ENCODE data around the gene MGAT3. TPM values are rescaled to one million over a fixed set of nuclear protein-coding genes. Genes with fewer than 3 reads are reported as not detected.

Gene MGAT3
- total RNA-seq, 2 experiments from 2014 or later, result 0.17 TPM; not detected in 1

DNA sequence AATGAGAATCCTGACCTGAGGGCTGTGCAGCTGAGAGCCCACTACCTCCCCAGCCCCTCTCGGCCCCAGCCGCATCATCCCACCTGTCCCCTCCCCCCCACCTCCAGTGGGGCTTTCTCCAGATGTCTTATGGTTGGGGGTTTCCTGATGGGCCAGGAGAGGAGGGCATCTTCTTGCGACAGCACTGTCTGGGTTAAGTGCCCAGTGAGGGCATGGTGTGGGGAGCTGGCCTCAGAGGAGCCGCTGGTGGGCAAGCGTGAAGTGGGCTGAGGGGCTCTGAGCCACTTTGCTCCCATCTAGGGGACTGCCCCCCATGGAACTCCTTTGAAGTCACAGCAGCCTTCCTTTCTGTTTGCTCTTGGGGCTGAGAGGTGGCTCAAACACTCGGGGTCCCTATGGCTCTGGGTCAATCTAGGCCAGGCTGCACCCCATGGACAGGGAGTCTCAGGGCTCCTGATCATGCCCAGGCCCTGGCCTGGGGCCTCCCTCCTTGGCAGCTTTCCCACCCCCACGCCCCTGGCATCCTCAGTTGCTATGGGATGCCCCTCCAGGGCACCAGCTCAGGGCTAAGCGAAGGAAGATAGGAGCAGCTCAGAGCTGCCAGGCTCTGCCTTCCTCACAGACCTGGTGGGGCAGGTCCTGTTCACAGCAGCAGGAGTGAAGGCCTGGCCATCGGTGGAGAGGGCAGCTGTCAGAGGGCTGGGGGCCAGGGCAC is 34.3 kb downstream of the MGAT3 start:
- intact Hi-C loops (cut with DNase I, micrococcal nuclease), result loop anchor here in 1 of 2 experiments (5.0 kb wide), 1 partner anchor 531 kb away; no protein-coding TSS in a partner anchor
- Histone ChIP-seq H3K4me3 (ENCODE audit: low read length) (no peak overlapping the region), H3K27ac (ENCODE audit: low read depth in 1 of 2, low read length in 2 of 2) (no peak overlapping the region), H3K36me3 (ENCODE audit: insufficient read depth, low read length) (no peaks in the 10 kb centered on the region), H3K4me1 (ENCODE audit: insufficient read depth, low read length) (peaks cover 23% of the 10 kb centered on the region), H3K27me3 (ENCODE audit: control insufficient read depth in 1 of 2, insufficient read depth in 2 of 2, low read length in 2 of 2) (no peaks in the 10 kb centered on the region), H3K9me3 (ENCODE audit: control insufficient read depth in 1 of 2, insufficient read depth in 1 of 2, low read length in 2 of 2) (no peaks in the 10 kb centered on the region)
- DNase-seq (no peak), ATAC-seq (ENCODE audit: poor library complexity) (no peak)
- Mint-ChIP-seq H3K36me3 (ENCODE audit: low read depth) (no peaks in the 10 kb centered on the region), H3K4me3 (no peak overlapping the region), H3K9me3 (no peaks in the 10 kb centered on the region), H3K27me3 (no peaks in the 10 kb centered on the region), H3K4me1 (ENCODE audit: low read depth) (peaks cover 13% of the 10 kb centered on the region), H3K27ac (no peak overlapping the region)
- POLR2A ChIA-PET, result interaction anchor here (1.2 to 2.9 kb wide), 4 partner anchors 11 to 172 kb away, joined by 4 to 18 read pairs (median 6); partner anchors contain the start of genes ATF4, MIEF1 and RPL3
- TF ChIP-seq, protein P1, sequence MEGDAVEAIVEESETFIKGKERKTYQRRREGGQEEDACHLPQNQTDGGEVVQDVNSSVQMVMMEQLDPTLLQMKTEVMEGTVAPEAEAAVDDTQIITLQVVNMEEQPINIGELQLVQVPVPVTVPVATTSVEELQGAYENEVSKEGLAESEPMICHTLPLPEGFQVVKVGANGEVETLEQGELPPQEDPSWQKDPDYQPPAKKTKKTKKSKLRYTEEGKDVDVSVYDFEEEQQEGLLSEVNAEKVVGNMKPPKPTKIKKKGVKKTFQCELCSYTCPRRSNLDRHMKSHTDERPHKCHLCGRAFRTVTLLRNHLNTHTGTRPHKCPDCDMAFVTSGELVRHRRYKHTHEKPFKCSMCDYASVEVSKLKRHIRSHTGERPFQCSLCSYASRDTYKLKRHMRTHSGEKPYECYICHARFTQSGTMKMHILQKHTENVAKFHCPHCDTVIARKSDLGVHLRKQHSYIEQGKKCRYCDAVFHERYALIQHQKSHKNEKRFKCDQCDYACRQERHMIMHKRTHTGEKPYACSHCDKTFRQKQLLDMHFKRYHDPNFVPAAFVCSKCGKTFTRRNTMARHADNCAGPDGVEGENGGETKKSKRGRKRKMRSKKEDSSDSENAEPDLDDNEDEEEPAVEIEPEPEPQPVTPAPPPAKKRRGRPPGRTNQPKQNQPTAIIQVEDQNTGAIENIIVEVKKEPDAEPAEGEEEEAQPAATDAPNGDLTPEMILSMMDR (IDR thresholded peaks at IDR 0.05), result no peak
- CTCF ChIA-PET, result interaction anchor here (1.0 to 1.6 kb wide), 2 partner anchors 9 to 39 kb away, joined by 3 to 15 read pairs; no protein-coding TSS in a partner anchor

DNA sequence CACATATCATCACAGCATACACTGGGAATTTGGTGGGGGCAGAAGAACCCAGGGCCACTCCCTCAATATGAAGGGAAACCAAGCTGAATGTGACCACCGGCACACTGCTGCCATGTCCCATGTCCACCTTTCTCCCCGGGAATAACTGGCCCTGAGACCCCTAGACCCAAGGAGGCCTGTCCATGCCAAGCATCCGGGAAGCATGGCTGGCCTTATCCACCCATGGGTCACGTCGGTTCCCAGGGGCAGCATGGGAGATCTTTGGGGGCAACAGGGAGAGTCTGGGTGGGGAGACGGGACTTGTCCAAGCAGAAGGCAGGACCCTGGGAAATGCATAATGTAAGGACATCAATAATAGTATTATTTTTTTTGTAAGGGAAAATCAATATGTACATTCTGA is 34.9 kb downstream of the MGAT3 start:
- Mint-ChIP-seq H3K27me3 (no peaks in the 10 kb centered on the region), H3K27ac (no peak overlapping the region), H3K9me3 (no peaks in the 10 kb centered on the region), H3K4me1 (ENCODE audit: low read depth) (peaks cover 17% of the 10 kb centered on the region), H3K4me3 (no peak overlapping the region), H3K36me3 (ENCODE audit: low read depth) (no peaks in the 10 kb centered on the region)
- H3K36me3 ChIP-seq (ENCODE audit: insufficient read depth, low read length), result no peaks in the 10 kb centered on the region
- H3K4me3 ChIP-seq (ENCODE audit: low read length), result no peak overlapping the region
- ATAC-seq (ENCODE audit: poor library complexity) (no peak), DNase-seq (no peak)
- H3K9me3 ChIP-seq (ENCODE audit: control insufficient read depth in 1 of 2, insufficient read depth in 1 of 2, low read length in 2 of 2), result no peaks in the 10 kb centered on the region
- CTCF ChIA-PET, result no interaction called here
- no peaks in the 10 kb centered on the region for H3K27me3 ChIP-seq (ENCODE audit: control insufficient read depth in 1 of 2, insufficient read depth in 2 of 2, low read length in 2 of 2)
- H3K4me1 ChIP-seq (ENCODE audit: insufficient read depth, low read length), result peaks cover 29% of the 10 kb centered on the region
- H3K27ac ChIP-seq (ENCODE audit: low read depth in 1 of 2, low read length in 2 of 2), result no peak overlapping the region
- POLR2A ChIA-PET, result interaction anchor here (1.6 to 2.9 kb wide), 2 partner anchors 29 to 172 kb away, joined by 5 to 18 read pairs; partner anchors contain the start of genes ATF4 and RPL3
- intact Hi-C loops (cut with DNase I, micrococcal nuclease), result loop anchor here in 1 of 2 experiments (5.0 kb wide), 1 partner anchor 531 kb away; no protein-coding TSS in a partner anchor
- TF ChIP-seq, protein P1 (IDR thresholded peaks at IDR 0.05), result no peak

DNA sequence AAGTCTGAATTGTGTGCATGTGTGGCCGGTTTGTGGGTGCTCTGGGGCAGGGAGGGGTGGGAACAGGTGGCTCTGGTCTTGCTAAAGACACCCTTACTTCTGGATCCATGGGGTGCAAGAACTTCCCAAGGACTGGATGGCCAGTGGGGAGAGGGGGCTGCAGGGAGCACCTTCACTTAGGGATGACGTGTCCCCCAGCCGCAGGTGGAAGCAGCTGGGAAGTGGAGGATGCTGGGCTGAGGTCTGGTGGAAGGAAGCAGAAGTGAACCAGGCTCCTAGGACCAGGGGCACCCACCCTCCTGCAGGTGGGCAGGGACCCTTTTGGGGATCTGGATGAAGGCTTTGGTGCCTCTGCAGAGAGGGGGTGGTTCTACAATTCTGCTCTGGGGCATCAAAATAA is 35.4 kb downstream of the MGAT3 start:
- Mint-ChIP-seq H3K36me3 (ENCODE audit: low read depth) (no peaks in the 10 kb centered on the region), H3K27ac (no peak overlapping the region), H3K9me3 (no peaks in the 10 kb centered on the region), H3K27me3 (no peaks in the 10 kb centered on the region), H3K4me1 (ENCODE audit: low read depth) (peaks cover 17% of the 10 kb centered on the region), H3K4me3 (no peak overlapping the region)
- no peak overlapping the region for H3K4me3 ChIP-seq (ENCODE audit: low read length)
- H3K27ac ChIP-seq (ENCODE audit: low read depth in 1 of 2, low read length in 2 of 2), result no peak overlapping the region
- no peaks in the 10 kb centered on the region for H3K36me3 ChIP-seq (ENCODE audit: insufficient read depth, low read length)
- H3K4me1 ChIP-seq (ENCODE audit: insufficient read depth, low read length), result peaks cover 29% of the 10 kb centered on the region
- no peaks in the 10 kb centered on the region for H3K9me3 ChIP-seq (ENCODE audit: control insufficient read depth in 1 of 2, insufficient read depth in 1 of 2, low read length in 2 of 2)
- no peaks in the 10 kb centered on the region for H3K27me3 ChIP-seq (ENCODE audit: control insufficient read depth in 1 of 2, insufficient read depth in 2 of 2, low read length in 2 of 2)
- CTCF ChIA-PET, result interaction anchor here (2.0 kb wide), 1 partner anchor 533 kb away, joined by 8 read pairs; no protein-coding TSS in a partner anchor
- TF ChIP-seq, protein P1 (IDR thresholded peaks at IDR 0.05), result no peak
- POLR2A ChIA-PET, result interaction anchor here (2.9 kb wide), 1 partner anchor 28 kb away, joined by 18 read pairs; the partner anchor contains the start of gene ATF4
- no peak for ATAC-seq (ENCODE audit: poor library complexity)
- no peak for DNase-seq
- intact Hi-C loops (cut with DNase I, micrococcal nuclease), result loop anchor here in 1 of 2 experiments (5.0 kb wide), 1 partner anchor 530 kb away; no protein-coding TSS in a partner anchor
